GM21619 (cell line): Measurements from ENCODE around the gene GCKR.

Experiments used
- ATAC-seq: cut with Tn5 transposase; IDR thresholded peaks from one replicate; pipeline ENCODE4 v1.9.1; 2021; ENCODE audit not compliant: unreplicated experiment

The GCKR gene, protein sequence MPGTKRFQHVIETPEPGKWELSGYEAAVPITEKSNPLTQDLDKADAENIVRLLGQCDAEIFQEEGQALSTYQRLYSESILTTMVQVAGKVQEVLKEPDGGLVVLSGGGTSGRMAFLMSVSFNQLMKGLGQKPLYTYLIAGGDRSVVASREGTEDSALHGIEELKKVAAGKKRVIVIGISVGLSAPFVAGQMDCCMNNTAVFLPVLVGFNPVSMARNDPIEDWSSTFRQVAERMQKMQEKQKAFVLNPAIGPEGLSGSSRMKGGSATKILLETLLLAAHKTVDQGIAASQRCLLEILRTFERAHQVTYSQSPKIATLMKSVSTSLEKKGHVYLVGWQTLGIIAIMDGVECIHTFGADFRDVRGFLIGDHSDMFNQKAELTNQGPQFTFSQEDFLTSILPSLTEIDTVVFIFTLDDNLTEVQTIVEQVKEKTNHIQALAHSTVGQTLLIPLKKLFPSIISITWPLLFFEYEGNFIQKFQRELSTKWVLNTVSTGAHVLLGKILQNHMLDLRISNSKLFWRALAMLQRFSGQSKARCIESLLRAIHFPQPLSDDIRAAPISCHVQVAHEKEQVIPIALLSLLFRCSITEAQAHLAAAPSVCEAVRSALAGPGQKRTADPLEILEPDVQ

GRCh38 chr2:27496357-27497287 lies at the start of gene GCKR:
Gene GCKR (plus strand): TSS chr2:27496839. CDS start chr2:27496905, 66 bp downstream.
- no peak for ATAC-seq

DNA sequence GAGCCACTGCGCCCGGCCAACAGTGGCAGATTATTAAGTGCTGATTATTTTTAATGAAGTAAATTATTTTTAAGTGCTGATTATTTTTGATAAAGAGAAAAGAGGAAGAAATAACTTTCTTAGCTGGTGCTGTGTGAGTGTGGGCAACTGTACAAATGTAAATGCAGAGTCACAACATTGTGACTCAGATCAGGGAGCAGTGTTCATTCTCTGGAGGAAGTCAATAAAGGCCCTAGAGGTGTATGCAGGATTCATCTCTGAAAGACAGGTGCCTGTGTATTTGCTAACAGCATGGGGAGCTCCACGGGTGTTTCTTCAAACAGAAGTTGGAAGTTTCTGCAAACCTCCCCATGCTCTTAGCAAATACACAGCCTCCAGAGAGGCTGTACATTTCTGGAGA lies 48.3 kb upstream of the GCKR start:
- ATAC-seq = no peak

GRCh38 chr2:27451095-27451494 lies 45.5 kb upstream of the GCKR start:
- no peak for ATAC-seq

DNA sequence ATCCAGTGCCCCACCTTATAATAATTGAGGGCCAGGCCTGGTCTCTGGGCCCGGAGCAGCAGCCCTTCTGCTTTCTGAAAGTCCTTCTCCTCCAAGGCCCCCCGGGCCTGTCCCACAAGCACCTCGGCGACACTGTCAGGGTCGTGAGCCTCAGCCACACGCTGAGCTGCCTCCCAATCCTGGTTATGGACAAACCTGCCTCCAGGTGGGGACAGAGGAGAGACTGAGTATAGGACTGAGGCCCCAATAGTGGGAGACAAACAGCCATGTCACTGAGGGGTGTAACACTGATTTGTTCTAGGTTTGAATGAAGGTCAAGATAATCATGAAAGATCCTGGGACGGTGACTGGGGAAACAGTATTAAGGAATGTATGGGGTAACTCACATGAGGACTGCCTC lies 42.7 kb upstream of the GCKR start:
- ATAC-seq = no peak

DNA sequence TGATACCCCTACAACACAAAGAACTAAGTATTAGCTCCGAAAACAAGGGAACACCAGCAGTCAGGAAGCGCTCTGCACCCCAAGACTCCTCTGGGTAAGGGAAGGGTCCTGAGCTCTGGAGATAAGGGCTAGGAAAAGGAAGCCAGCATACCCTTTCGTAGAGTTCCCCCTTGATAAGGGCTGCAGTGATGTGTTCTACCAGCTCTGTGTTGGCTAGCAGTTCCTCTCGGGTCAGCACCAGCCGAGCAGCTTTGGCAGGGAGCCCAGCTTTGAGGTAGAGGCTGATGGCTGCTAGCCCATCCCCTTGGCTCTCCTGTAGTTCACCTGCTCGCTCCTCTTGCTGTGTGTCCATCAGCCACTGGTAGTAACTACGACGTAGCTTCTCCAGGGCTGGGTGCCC lies 35.5 kb upstream of the GCKR start:
- ATAC-seq = no peak

DNA sequence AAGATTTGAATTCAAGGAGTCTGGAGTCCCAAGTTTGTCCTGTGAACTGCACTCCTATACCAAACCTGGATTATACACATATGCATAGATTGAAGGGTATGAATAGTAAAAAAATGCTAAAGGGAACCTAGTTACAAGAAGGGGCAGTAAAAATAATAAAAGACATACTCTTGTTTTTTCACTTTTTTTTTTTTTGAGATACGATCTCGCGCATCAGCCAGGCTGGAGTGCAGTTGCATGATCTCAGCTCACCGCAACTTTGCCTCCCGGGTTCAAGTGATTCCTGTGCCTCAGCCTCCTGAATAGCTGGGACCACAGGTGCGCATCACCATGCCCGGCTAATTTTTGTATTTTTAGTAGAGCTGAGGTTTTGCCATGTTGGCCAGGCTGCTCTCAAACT lies 32.2 kb upstream of the GCKR start:
- no peak for ATAC-seq

DNA sequence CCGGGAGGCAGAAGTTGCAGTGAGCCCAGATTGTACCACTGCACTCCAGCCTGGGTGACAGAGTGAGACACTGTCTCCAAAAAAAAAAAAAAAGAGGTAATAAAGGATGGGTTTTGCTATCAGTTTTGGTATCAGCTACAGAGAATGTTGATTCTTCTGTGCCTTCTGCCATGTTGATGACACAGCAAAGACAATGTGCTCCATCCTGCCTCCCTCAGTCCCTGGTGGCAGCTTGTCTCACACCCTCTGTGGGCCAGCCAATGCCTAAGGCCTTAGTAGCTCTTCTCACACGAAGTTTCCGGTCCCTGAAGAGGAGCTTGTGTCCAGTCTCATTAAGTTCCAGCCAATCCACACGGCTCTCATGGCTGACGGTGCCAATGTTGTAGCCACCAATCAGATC lies 24.7 kb upstream of the GCKR start:
- ATAC-seq = no peak

DNA sequence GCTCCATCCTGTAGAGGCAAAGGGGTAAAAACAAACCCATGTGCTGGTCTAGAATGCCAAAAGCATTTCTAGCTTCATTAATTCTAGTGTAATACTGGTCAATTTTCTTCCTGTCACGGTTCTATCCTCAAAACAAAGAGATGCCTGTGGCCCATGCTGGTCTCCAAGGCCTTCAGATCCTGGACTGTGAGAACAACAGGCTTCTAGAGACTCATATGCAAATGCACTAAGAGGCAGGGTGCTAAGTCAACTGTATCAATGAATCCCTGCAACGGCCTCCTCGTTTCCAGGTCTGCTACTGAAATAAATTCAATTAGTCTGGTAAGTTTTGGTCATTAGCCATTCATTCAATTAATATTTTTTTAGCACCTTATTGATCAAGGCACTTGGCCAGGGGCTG lies 11.1 kb upstream of the GCKR start:
- ATAC-seq = no peak

DNA sequence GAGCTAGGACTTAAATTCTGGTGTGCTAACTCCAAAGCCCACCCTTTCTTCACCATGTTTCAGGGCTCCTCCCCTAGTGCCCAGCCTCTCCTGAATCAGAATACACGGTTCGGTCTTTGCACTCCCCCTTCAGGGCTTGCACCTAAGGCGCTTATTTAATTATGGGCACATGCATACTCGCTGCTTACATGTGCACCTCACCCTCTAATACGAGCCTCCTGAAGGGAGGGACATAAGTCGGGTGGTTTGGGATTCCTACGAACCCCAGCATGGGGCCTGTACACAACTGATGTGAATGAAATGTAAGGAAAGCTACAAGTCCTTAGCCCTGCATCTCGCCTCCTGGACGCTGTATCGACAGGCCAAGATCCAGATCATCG lies 7.5 kb upstream of the GCKR start:
- no peak for ATAC-seq

DNA sequence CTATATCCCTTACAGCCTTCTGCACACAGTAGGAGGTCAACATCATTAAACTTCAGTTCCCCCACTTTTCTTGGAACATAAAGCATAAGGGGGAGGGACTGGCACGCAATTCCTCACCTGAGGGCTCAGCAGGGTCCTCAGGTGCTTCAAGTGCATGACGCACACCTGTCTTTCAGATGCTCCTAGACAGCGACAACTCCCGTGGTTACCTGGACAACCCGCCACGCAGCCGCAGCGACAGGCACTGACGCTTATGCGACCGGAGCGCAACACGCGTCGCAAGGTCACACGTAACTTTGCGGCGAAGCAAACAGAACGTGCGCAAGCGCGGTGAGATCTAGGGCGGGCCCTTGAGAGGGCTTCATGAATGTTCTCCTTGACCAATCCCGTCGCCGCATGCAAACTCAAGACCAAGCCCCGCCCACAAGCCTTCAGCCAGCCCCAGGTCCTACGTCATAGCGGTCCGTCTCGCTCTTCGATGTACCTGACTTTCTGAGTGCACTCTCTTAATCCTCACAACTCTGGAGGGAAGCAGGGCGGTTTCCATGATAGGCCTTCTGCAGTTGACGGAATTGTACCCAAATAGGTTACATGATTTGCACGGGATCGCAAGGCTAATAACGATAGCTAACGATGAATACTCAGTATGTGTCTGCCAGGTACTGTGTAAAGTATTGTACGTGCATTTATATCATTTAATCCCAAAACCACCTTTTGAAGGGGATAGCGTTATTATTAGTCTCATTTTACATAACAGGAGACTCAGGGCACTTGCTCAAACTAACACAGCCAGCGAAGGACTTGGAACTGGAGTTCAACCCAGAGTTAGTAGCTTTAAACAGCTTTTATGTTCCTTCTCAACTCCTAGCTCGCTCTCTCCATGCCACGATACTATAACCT lies 6.9 kb upstream of the GCKR start, which contains the start of gene IFT172:
Gene IFT172, minus strand, starts transcription at position 246 of the 900 bp plus-strand sequence. Its CDS starts 90 bp downstream, at position 156.
- peak; percentile 89 for ATAC-seq

GRCh38 chr2:27492557-27492956 lies 4.1 kb upstream of the GCKR start:
- no peak for ATAC-seq

- ATAC-seq = no peak
Observed at GRCh38 chr2:27493948-27494283, 2.7 kb upstream of the GCKR start.

DNA sequence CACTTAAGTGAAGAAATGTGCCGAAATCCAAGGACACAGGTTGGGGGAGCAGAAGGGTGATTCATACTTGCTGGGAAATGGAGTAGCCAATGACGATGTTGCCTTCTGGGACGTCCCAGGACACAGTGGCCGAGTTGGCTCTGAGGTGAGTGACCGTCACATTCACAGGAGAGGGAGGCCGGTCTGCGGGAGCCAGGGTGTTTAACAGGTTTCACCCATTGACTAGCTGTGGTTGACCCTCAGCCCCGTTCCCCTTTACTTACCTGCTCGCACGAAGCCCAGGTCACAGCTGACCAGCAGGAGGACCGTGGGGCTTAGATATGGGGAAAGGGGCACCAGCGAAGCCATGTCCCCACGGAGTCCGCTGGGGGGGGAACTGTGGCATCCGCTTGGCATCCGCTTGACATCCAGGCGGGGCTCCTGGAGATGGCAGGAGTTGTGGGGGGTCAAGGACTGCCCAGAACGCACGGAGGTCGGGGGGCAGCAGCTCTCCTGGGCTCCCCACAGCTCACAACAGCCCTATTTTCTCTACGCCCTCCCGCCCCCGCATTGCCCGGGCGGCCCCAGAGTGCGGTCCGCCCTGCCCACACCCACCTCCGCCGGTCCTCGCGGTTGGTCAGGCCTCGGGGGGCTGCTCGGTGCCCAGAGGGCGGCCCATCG lies 2.2 kb upstream of the GCKR start:
- ATAC-seq = no peak

DNA sequence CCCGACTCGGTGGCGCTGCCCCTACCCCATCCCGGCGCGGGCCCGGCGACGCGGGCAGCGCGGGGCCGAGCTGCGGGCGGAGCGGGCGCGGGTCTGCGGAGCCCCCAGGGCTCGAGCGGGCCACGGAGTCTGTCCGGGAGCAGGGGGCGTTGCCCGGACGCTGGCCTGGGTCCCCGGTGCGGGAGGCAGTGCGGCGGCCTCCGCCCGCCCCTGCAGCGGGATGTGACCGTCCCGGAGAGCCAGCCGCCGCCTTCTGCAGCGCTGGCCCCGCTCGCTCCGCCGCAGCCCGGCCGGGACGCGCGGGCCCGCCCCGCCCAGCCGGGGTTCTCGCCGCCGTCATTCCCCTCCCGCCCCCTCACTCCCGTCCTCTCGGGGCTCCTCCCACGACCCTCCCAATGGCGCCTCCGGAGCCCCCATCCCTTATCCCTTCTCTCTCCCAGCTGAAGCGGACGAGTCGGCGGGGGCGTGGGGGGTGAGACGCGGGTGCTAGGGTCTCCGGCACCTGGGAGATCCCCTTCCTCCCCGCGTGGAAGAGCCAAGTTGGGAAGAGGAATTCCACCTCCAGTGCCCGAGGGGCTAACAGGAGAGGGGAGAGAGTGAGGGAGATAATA lies 1.6 kb upstream of the GCKR start, which contains the start of gene FNDC4:
Gene FNDC4, minus strand, starts transcription at position 257 of the 611 bp plus-strand sequence. CDS start 521 bp downstream, outside the sequence.
- no peak for ATAC-seq

- no peak for ATAC-seq
Observed at GRCh38 chr2:27495840-27496356, 741 bp upstream of the GCKR start.

GRCh38 chr2:27497288-27497627 lies 619 bp downstream of the GCKR start:
- ATAC-seq = no peak

GRCh38 chr2:27498975-27499374 lies 2.3 kb downstream of the GCKR start:
- no peak for ATAC-seq

DNA sequence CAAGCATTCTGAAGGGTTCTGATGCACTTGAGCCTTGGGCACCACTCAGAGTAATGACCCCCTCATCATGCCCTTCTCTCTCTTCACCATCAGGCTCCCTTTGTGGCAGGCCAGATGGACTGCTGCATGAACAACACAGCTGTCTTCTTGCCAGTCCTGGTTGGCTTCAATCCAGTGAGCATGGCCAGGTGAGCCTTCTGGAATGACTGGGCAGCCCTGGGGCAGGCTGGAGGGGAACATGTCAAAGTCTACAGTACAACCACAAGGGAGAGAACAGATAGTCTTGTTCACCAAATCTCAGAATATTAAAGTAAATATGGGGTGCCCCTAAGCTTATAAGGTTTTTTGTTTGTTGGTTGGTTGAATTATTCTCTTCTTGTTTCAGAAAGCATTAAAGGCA lies 4.4 kb downstream of the GCKR start:
- no peak for ATAC-seq

GRCh38 chr2:27502142-27502541 lies 5.5 kb downstream of the GCKR start:
- no peak for ATAC-seq
